DOHH2 (cell line): ENCODE results near the gene VSIR.

Experiments
- H3F3A ChIP-seq: fragments of 200-600 bp; sonication (generic), shearing (Covaris generic); 2 replicates; pipeline ENCODE4 v1.6.0; 2016; ENCODE audit warnings: antibody characterized with exemption, mild to moderate bottlenecking; ENCODE audit not compliant: control insufficient read depth, insufficient read depth
- H3K27ac ChIP-seq: fragments of 200-600 bp; sonication (generic); 2 replicates; pipeline ENCODE4 v1.5.1; 2014; ENCODE audit warnings: low read depth, mild to moderate bottlenecking, low read length, moderate library complexity
- H3K27me3 ChIP-seq: fragments of 200-600 bp; sonication (generic); 2 replicates; pipeline ENCODE4 v1.6.1; 2014; ENCODE audit warnings: mild to moderate bottlenecking, low read length, mixed read lengths; ENCODE audit not compliant: control insufficient read depth
- H3K36me3 ChIP-seq: fragments of 200-600 bp; sonication (generic); 2 replicates; pipeline ENCODE4 v1.6.1; 2014; ENCODE audit warnings: mild to moderate bottlenecking, low read length, moderate library complexity, mixed read lengths; ENCODE audit not compliant: control insufficient read depth
- H3K4me1 ChIP-seq: fragments of 200-600 bp; sonication (generic); 2 replicates; pipeline ENCODE4 v1.6.1; 2014; ENCODE audit warnings: mild to moderate bottlenecking, low read length, mixed read lengths; ENCODE audit not compliant: control insufficient read depth
- H3K4me2 ChIP-seq: fragments of 200-600 bp; sonication (generic); 2 replicates; pipeline ENCODE4 v1.6.0; 2014; ENCODE audit warnings: mild to moderate bottlenecking, low read length, moderate library complexity
- H3K4me3 ChIP-seq: fragments of 200-600 bp; sonication (generic); 2 replicates; pipeline ENCODE4 v1.5.1; 2014; ENCODE audit warnings: mild to moderate bottlenecking, low read length, mixed read lengths
- H3K79me2 ChIP-seq: fragments of 200-600 bp; sonication (generic); 2 replicates; pipeline ENCODE4 v1.6.1; 2014; ENCODE audit warnings: mild to moderate bottlenecking, low read length, mixed read lengths; ENCODE audit not compliant: control insufficient read depth
- H3K9me2 ChIP-seq: fragments of 200-600 bp; sonication (generic); replicated peaks from 2 replicates; pipeline ENCODE4 v1.6.1; 2014; ENCODE audit warnings: mild to moderate bottlenecking, low read length, mixed read lengths; ENCODE audit not compliant: control insufficient read depth
- H3K9me3 ChIP-seq: fragments of 200-600 bp; sonication (generic); 2 replicates; pipeline ENCODE4 v1.6.1; 2014; ENCODE audit warnings: antibody characterized with exemption, low read length, mixed read lengths; ENCODE audit not compliant: control insufficient read depth, insufficient read depth
- H4K20me1 ChIP-seq: fragments of 200-600 bp; sonication (generic); 2 replicates; pipeline ENCODE4 v1.6.0; 2014; ENCODE audit warnings: low read depth, mild to moderate bottlenecking, antibody characterized with exemption, low read length, moderate library complexity; ENCODE audit not compliant: control insufficient read depth, insufficient read depth
- EZH2phosphoT487 ChIP-seq: fragments of 200-600 bp; sonication (generic); IDR thresholded peaks from 2 replicates; pipeline ENCODE4 v1.6.1; 2017; ENCODE audit warnings: borderline replicate concordance, mild to moderate bottlenecking, antibody characterized with exemption, low read length, moderate library complexity, mixed read lengths
- TF ChIP-seq, protein P1 (sequence below): fragments of 200-600 bp; sonication (generic); IDR thresholded peaks from one replicate; pipeline ENCODE4 v1.5.1; 2014; ENCODE audit warnings: antibody characterized with exemption, mild to moderate bottlenecking, low read depth, low read length; ENCODE audit not compliant: poor library complexity, severe bottlenecking

The VSIR gene

DNA sequence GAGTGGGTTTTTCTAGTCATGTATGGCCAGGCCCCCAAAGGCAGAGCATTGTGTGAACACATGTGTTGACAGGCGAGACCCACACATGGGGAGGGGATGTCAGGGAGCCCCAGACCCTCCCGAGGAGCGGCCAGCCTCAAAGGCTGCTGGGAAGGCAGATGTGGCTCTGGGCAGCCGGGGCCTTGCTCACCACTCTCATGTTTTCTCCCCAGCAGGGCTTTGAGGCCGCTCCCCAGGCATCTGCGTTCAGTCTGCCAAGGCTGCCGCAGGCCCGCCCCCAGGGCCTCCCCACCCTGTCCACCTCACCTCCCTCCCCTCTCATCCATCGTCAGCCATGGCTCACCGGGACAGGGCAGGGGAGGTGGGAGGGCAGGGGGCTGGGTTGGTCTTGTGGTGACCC, 16.6 kb upstream of the VSIR start:
- no peak overlapping the region for H3K27ac ChIP-seq
- H3F3A ChIP-seq, result no peaks in the 10 kb centered on the region
- no peaks in the 10 kb centered on the region for H3K9me3 ChIP-seq
- no peaks in the 10 kb centered on the region for H3K36me3 ChIP-seq
- no peaks in the 10 kb centered on the region for H3K9me2 ChIP-seq
- H3K4me2 ChIP-seq, result no peak overlapping the region
- peaks cover 6% of the 10 kb centered on the region; the same call in 1 of the 2 replicates for H3K27me3 ChIP-seq
- H4K20me1 ChIP-seq, result no peaks in the 10 kb centered on the region
- H3K79me2 ChIP-seq, result no peaks in the 10 kb centered on the region
- H3K4me3 ChIP-seq, result no peak overlapping the region
- H3K4me1 ChIP-seq, result peaks cover 5% of the 10 kb centered on the region; the same call in 1 of the 2 replicates
- TF ChIP-seq, protein P1, sequence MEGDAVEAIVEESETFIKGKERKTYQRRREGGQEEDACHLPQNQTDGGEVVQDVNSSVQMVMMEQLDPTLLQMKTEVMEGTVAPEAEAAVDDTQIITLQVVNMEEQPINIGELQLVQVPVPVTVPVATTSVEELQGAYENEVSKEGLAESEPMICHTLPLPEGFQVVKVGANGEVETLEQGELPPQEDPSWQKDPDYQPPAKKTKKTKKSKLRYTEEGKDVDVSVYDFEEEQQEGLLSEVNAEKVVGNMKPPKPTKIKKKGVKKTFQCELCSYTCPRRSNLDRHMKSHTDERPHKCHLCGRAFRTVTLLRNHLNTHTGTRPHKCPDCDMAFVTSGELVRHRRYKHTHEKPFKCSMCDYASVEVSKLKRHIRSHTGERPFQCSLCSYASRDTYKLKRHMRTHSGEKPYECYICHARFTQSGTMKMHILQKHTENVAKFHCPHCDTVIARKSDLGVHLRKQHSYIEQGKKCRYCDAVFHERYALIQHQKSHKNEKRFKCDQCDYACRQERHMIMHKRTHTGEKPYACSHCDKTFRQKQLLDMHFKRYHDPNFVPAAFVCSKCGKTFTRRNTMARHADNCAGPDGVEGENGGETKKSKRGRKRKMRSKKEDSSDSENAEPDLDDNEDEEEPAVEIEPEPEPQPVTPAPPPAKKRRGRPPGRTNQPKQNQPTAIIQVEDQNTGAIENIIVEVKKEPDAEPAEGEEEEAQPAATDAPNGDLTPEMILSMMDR, result no peak
- TF ChIP-seq EZH2phosphoT487, result no peak

DNA sequence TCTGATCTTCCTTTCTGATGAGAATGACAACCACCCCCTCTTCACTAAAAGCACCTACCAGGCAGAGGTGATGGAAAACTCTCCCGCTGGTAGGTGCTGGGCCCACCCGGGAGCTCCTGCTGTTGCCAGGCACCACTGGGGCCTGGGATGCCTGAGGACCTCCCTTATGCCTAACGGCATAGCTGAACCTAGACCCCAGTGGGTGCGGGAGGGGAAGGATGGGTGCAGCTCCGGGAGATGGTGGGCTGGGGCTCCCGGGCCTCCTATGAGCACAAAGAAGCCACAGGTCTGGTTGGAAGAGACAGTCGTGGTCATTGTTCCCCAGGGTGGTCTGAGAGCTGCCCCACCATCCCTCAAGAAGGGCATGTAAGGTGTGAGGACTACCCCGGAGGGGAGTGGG, 15.6 kb upstream of the VSIR start:
- Histone ChIP-seq H4K20me1 (no peaks in the 10 kb centered on the region), H3K4me1 (peaks cover 5% of the 10 kb centered on the region; the same call in 1 of the 2 replicates), H3F3A (no peaks in the 10 kb centered on the region), H3K4me2 (no peak overlapping the region), H3K79me2 (no peaks in the 10 kb centered on the region), H3K4me3 (no peak overlapping the region), H3K27ac (no peak overlapping the region), H3K27me3 (peaks cover 6% of the 10 kb centered on the region; the same call in 1 of the 2 replicates), H3K9me3 (no peaks in the 10 kb centered on the region), H3K9me2 (no peaks in the 10 kb centered on the region), H3K36me3 (no peaks in the 10 kb centered on the region)
- no peak for TF ChIP-seq EZH2phosphoT487

DNA sequence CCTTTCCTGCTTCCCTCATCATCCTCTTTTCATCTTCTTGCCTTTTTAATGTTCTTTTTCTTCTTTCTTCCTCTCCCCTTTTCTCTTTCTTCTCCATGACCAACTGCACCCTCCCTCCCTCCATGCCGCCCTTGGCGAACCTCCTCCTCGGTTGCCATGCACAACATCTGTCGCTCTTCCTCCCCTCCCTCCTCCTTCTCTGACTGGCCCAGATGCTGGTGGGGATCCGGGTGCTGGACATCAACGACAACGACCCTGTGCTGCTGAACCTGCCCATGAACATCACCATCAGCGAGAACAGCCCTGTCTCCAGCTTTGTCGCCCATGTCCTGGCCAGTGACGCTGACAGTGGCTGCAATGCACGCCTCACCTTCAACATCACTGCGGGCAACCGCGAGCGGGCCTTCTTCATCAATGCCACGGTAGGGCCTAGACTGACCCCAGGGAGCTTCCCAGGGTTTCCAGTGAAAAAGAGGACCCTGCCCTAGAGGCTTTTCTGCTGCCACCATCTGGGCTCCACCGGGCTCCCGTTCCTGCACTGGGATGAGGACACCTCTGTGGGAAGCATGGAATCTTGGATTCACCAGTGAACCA, 11.5 kb upstream of the VSIR start:
- Histone ChIP-seq H3K27me3 (no peaks in the 10 kb centered on the region; the same call in 1 of the 2 replicates), H3K9me2 (no peaks in the 10 kb centered on the region), H4K20me1 (no peaks in the 10 kb centered on the region), H3K4me2 (no peak overlapping the region), H3K79me2 (no peaks in the 10 kb centered on the region), H3K4me1 (no peaks in the 10 kb centered on the region), H3K9me3 (no peaks in the 10 kb centered on the region), H3K4me3 (no peak overlapping the region), H3F3A (no peaks in the 10 kb centered on the region), H3K36me3 (no peaks in the 10 kb centered on the region), H3K27ac (no peak overlapping the region)
- TF ChIP-seq, protein P1, result no peak
- no peak for TF ChIP-seq EZH2phosphoT487

DNA sequence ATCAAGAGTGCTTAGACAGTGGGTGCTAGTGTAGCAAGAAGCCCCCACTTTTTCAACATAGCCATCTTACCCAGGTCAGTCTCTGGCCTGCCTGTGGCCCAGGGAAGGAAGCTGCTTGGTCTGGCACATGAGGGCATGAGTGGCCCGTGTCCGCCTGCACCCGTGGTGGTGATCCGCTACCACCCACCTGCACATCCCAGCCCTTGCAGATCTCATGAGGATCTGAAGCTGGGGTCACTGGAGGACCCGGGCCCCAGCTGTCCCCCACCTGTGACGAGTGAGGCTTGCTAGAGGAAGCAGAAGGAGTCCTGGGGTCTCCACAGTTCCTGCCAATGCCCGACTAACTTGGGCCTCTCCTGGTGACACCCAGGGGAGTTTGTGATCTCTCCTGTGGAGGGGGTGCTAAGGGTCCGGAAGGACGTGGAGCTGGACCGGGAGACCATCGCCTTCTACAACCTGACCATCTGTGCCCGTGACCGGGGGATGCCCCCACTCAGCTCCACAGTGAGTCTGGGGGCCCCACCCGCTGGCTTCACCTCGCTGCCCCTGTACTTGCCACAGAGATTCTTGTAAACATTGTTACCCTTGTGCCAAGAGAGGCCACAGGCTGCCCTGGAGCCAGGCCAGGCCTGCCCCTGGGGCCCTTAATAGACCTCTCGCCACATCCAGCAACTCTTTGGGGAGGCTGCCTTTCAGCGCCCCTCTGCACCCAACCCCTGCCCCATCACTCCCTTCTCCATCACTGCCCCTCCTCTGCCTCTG, 10.8 kb upstream of the VSIR start:
- H3K36me3 ChIP-seq, result no peaks in the 10 kb centered on the region
- H3K4me1 ChIP-seq, result no peaks in the 10 kb centered on the region
- no peaks in the 10 kb centered on the region for H3K79me2 ChIP-seq
- H3K27ac ChIP-seq, result no peak overlapping the region
- no peaks in the 10 kb centered on the region for H4K20me1 ChIP-seq
- TF ChIP-seq, protein P1, result no peak
- no peak for TF ChIP-seq EZH2phosphoT487
- no peaks in the 10 kb centered on the region for H3K9me3 ChIP-seq
- no peak overlapping the region for H3K4me3 ChIP-seq
- no peaks in the 10 kb centered on the region for H3K9me2 ChIP-seq
- H3K27me3 ChIP-seq, result no peaks in the 10 kb centered on the region; the same call in 1 of the 2 replicates
- no peaks in the 10 kb centered on the region for H3F3A ChIP-seq
- H3K4me2 ChIP-seq, result no peak overlapping the region
